GM06990 (cell line): ENCODE results near the gene HBB.

Experiments
- DNase-seq: peaks from one replicate; pipeline ENCODE4 v3.0.0-alpha.2; 2011; ENCODE audit not compliant: insufficient read length; ENCODE audit errors: extremely low read depth
- H3K27me3 ChIP-seq: replicated peaks from 2 replicates; pipeline ENCODE4 v1.6.0; 2011; ENCODE audit warnings: low read length; ENCODE audit not compliant: control insufficient read depth, insufficient read depth
- H3K36me3 ChIP-seq: 2 replicates; pipeline ENCODE4 v1.5.1; 2011; ENCODE audit warnings: low read length; ENCODE audit not compliant: control insufficient read depth, insufficient read depth
- H3K4me3 ChIP-seq: replicated peaks from 2 replicates; pipeline ENCODE4 v1.5.1; 2011; ENCODE audit warnings: low read depth, mild to moderate bottlenecking, control low read depth, low read length
- TF ChIP-seq, protein P1 (sequence below): IDR thresholded peaks from 2 replicates; pipeline ENCODE4 v1.5.1; 2011; ENCODE audit warnings: low read length, control low read depth, mild to moderate bottlenecking, inconsistent platforms; ENCODE audit not compliant: insufficient read depth, poor library complexity, severe bottlenecking

The HBB gene

DNA sequence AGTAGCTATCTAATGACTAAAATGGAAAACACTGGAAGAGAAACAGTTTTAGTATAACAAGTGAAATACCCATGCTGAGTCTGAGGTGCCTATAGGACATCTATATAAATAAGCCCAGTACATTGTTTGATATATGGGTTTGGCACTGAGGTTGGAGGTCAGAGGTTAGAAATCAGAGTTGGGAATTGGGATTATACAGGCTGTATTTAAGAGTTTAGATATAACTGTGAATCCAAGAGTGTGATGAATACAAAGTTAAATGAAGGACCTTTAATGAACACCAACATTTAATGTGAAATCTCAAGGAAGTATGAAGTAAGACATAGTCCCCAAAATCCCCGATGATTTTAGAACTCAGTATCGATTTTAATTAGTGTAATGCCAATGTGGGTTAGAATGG lies 10.5 kb upstream of the HBB start:
- Histone ChIP-seq H3K27me3 (no peaks in the 10 kb centered on the region), H3K36me3 (no peaks in the 10 kb centered on the region), H3K4me3 (no peak overlapping the region)
- TF ChIP-seq, protein P1, sequence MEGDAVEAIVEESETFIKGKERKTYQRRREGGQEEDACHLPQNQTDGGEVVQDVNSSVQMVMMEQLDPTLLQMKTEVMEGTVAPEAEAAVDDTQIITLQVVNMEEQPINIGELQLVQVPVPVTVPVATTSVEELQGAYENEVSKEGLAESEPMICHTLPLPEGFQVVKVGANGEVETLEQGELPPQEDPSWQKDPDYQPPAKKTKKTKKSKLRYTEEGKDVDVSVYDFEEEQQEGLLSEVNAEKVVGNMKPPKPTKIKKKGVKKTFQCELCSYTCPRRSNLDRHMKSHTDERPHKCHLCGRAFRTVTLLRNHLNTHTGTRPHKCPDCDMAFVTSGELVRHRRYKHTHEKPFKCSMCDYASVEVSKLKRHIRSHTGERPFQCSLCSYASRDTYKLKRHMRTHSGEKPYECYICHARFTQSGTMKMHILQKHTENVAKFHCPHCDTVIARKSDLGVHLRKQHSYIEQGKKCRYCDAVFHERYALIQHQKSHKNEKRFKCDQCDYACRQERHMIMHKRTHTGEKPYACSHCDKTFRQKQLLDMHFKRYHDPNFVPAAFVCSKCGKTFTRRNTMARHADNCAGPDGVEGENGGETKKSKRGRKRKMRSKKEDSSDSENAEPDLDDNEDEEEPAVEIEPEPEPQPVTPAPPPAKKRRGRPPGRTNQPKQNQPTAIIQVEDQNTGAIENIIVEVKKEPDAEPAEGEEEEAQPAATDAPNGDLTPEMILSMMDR = no peak
- no peak for DNase-seq

DNA sequence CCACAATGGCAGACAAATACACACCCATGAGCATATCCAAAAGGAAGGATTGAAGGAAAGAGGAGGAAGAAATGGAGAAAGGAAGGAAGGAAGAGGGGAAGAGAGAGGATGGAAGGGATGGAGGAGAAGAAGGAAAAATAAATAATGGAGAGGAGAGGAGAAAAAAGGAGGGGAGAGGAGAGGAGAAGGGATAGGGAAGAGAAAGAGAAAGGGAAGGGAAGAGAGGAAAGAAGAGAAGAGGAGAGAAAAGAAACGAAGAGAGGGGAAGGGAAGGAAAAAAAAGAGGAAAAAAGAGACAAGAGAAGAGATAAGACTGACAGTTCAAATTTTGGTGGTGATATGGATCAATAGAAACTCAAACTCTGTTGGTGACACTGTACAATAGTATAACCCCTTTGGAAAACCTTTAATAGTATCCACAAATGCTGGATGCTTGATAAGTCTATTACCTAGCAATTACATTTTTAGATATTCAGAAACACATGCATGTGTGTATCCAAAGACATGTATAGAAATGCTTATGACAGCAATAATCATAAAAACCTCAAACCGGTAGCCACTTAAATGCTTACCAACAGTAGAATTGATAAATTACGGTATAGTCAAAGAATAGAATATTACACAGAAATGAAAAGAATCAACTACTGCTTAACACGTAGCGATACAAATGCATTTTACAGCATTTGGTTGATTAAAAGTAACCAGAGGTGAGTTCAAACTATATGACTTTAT lies 8.7 kb upstream of the HBB start:
- no peaks in the 10 kb centered on the region for H3K27me3 ChIP-seq
- TF ChIP-seq, protein P1 = no peak
- no peak overlapping the region for H3K4me3 ChIP-seq
- no peaks in the 10 kb centered on the region for H3K36me3 ChIP-seq
- no peak for DNase-seq

DNA sequence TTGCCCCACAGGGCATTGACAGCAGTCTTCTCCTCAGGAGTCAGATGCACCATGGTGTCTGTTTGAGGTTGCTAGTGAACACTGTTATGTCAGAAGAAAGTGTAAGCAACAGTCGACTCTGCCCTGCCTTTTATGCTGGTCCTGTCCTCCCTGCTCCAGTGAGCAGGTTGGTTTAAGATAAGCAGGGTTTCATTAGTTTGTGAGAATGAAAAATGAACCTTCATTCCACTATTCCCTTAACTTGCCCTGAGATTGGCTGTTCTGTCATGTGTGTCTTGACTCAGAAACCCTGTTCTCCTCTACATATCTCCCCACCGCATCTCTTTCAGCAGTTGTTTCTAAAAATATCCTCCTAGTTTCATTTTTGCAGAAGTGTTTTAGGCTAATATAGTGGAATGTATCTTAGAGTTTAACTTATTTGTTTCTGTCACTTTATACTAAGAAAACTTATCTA lies 7.5 kb upstream of the HBB start, which contains the start of gene HBD:
HBD (minus strand) TSS at position 103 of the 454 bp plus-strand sequence; CDS start at position 53, 50 bp downstream.
- Histone ChIP-seq H3K36me3 (no peaks in the 10 kb centered on the region), H3K4me3 (no peak within 1 kb of the TSS), H3K27me3 (no peaks in the 10 kb centered on the region)
- no peak for DNase-seq
- TF ChIP-seq, protein P1 = no peak

DNA sequence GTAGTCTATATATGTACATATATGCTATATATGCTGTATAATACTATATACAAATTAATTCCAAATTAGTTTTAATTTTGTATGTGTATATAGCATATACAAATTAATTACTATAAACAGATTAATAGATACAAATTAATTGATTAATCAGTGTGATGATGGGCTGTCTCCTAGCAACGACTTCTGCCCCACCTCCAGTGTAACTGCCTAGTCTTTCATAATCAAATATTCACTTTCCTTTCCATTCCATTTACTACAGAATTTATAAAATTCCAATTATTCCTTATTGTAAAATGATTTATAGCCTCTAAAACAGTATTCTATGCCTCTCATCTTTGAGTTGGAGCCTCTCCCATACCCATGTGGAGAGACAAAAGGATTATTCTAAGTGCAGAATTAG lies 6.4 kb upstream of the HBB start:
- Histone ChIP-seq H3K36me3 (no peaks in the 10 kb centered on the region), H3K4me3 (no peak overlapping the region), H3K27me3 (no peaks in the 10 kb centered on the region)
- no peak for DNase-seq
- TF ChIP-seq, protein P1 = no peak

DNA sequence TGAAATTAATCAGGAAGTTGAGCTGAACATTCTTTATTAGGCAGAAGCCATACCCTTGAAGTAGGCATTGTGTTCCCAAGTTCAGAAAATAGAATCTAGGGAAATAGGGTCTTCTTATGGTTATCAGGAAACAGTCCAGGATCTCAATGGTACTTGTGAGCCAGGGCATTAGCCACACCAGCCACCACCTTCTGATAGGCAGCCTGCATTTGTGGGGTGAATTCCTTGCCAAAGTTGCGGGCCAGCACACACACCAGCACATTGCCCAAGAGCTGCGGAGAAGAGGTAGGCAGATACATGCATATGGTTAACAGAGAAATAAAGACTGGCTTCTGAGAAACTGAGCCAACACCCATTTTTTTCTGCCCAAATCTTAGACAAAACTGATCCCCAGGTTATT lies 6.0 kb upstream of the HBB start:
- TF ChIP-seq, protein P1 = no peak
- no peak overlapping the region for H3K4me3 ChIP-seq
- no peaks in the 10 kb centered on the region for H3K36me3 ChIP-seq
- no peak for DNase-seq
- no peaks in the 10 kb centered on the region for H3K27me3 ChIP-seq

DNA sequence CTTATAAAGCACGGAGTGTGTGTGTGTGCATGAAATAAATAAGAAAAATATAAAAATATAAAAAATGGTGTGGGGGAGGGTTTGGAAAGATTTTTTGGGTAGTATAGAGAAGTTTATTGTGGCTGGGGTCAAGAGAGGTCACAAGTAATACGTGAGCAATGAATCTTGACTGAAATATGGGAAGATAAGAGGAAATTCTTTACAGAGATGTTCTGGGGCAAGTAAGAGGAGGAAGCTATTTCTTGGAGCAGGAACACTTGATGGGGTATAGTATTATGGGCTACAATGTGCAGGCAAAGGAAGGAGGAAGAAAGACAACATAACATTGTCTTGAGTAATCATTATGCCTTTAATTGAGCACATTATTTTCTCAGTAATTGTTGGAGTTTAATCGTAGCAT lies 5.3 kb upstream of the HBB start:
- Histone ChIP-seq H3K27me3 (no peaks in the 10 kb centered on the region), H3K4me3 (no peak overlapping the region), H3K36me3 (no peaks in the 10 kb centered on the region)
- TF ChIP-seq, protein P1 = no peak
- DNase-seq = no peak
